ENCODE results near the gene C1QC.
"Not testable (repeated sequence)": the region's sequence is repeated elsewhere in the genome, so short reads cannot be mapped to it uniquely, and the experiment has no call there.

C1QC gene

DNA sequence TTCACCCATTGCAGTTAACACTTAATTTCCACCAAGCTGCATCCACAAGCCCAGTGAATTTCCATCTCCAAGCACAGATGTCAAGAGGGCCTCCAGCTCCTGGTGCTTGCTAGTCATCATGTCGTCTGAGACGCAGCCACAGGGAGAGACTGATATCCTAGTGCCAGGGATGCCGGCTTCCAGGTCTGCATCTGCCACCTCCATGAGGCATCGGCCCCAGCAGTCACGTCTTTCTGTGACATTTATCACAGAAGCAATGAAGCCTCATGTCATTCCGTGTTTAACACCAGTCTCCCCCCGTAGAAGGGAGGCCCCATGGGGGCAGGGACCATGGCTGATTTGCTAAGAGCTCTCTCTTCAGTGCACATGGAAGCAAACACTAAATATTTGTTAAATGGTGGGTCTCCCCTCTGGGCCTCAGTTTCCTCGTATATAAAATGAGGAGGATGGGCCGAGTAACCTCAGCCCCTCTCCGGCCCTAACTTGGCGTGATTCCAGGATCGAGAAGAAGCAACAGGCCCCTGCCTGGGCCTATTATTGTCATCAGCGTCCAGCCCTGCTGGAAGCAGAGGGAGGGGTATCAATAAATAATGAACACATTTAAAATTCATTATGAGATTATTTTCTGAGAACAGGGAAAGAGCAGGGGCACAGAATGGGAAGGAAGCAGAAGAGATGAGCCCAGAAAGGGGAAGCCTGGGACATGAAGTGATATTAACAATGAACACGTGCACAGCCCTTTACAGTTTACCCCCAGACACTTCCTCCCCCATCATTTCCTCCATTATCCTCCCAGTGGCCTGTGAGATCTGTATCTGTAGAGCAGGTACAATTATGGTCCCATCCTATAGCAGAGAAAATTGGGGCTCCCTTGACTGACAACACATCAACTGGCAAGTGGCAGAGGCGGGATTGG is 8.8 kb downstream of the C1QC start:
- DNase-seq, result no peak

DNA sequence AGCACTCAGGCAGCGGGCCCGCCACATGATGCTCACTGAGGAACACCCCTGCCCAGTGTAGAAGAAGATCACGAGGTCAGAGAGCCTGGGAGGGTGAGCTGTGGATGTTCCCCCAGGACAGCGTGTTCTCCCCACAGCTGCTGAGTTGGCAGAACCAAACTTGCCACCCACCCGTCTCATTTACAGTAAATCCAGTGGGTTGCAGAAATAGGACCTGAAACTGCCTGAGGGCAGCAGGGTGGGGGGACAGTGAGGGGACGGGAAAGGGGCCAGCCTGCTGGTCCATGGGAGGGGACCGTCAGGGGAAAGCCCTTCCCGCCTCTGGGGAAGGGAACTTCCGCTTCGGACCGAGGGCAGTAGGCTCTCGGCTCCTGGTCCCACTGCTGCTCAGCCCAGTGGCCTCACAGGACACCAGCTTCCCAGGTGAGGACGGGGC is 9.5 kb downstream of the C1QC start, which contains the start of gene C1QB:
TSS of gene C1QB (plus strand) at position 356 of the 436 bp plus-strand sequence. CDS start 6,227 bp downstream, outside the sequence.
- no peak for DNase-seq

DNA sequence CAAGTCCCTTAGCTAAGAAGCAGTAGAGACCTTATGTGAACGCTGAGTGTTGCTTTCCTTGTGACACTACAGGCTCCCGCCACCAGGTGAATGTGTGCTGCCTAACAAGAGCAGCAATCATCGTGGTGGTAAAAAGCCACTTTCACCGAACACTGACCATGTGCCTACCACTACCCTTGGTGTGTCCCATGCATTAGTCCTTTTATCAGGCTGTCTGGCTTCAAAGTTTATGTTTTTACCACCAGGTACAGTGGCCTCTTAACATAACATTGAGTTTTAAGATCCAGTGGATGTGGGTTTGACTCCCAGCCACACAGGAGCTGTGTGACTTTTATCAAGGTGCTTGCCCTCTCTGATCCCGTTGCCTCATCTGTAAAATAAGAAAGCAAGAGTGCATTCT is 11.3 kb downstream of the C1QC start:
- DNase-seq, result peak in 1 of 2 experiments; percentile 10

DNA sequence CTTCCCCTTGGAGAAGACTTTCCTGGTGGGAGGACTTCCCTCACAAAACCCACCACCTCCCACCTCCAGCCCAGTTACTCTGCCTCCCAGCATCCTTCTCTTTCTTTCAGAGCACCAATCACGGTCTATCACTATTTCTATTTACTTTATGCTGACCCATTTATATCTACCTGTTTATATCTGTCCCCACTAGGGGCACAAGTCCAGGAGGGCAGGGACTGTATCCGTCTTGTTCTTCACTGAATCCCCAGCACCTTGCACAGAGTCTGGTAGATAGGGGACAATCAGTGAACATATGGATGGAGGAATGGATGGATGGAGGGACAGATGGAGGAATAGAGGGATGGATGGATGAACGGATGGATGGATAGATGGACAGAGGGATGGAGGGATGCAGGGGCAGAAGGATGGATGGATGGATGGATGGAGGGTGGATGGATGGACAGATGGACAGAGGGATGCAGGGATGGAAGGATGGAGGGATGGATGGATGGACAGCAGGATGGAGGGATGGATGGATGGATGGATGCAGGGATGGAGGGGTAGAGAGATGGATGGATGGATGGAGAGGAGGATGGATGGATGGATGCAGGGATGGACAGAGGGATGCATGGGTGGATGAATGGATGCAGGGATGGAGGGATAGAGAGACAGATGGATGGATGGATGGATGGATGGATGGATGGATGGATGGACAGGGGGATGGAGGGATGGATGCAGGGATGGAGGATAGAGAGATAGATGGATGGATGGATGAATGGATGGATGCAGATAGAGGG is 15.1 kb downstream of the C1QC start:
- no peak for DNase-seq

DNA sequence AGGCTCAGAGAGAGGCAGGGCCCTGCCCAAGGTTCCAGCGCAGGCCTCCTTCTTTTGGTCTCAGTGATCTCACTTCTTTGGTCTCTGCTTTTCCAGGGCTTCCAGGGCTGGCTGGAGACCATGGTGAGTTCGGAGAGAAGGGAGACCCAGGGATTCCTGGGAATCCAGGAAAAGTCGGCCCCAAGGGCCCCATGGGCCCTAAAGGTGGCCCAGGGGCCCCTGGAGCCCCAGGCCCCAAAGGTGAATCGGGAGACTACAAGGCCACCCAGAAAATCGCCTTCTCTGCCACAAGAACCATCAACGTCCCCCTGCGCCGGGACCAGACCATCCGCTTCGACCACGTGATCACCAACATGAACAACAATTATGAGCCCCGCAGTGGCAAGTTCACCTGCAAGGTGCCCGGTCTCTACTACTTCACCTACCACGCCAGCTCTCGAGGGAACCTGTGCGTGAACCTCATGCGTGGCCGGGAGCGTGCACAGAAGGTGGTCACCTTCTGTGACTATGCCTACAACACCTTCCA is 17.3 kb downstream of the C1QC start:
- no peak for DNase-seq

DNA sequence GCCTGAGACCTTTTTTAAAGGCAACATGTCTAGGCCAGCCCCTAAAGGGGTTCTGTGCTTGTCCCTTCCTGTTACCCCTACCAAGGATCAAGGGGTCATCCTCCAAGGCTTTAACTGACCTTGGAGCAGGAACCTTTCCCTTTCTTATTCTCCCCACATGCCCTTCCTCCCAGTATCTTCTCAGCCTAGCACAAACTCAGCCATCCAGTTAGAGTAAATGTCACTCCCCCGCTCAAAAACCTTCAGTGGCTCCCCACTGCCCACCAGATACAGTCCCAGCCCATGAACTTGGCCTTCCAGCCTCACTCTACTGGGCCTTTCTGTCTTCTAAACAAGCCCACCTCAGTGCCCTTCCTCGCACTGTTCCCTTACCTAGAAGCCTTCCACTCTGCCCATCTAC is 18.4 kb downstream of the C1QC start:
- DNase-seq, result no peak

DNA sequence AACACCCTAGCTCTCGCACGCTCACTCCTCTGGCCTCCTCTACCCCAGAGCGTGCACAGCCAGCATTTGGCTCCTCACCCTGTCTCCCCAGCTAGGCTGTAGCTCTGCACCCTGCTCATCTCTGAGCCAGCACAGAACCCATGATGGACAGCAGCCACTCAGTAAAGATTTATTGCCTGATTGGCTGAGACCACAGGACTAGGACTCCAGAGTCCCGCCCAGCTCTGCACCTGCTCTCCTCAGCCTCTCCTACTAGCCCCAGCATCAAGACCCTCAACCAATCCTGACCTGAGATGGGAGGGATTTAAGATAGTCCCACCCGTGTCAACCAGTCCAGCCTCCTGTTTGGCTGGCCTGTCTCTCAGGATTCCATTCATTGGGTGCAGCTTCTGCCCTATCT is 18.9 kb downstream of the C1QC start:
- peak; percentile 57 to 70 for DNase-seq

DNA sequence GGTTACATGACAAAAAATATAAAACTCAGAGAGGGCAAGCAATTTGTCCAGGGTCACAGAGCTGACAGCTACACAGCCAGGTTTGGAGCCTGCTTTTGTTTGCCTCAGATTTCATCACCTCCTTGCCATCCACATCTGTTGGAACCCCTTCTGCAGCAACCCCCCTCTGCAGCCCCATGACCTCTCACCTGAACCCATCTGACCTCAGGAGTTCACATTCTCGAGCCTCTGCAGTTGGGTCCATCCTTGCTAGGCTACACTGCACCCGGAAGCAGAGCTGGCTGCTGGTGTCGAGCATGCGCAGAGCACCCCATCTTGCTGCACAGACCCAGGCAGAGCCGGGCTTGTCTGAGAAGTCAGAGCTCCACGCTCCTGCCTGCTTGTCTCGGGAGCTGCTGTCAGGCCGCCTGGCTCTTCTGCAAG is 19.6 kb downstream of the C1QC start:
- no peak for DNase-seq

DNA sequence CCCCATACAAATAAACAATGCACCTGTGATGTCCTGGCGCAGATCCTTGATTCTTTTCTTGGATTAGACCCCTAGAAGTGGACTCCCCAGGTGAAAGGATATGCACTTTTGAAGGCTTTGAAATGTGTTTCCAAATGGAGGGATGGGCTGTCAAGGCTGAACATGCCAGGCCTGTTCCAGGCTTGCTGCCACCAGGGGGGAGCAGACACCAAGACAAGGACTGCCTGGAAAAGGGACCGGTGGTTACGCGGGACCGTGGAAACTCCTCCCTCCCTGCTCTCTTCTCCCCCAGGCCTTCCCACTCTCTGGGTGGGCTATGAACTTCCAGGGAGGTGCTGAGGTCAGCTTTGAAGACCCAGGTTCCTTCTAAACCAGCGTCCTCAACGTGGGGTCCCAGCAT is 22.3 kb downstream of the C1QC start:
- peak; percentile 25 to 70 for DNase-seq

DNA sequence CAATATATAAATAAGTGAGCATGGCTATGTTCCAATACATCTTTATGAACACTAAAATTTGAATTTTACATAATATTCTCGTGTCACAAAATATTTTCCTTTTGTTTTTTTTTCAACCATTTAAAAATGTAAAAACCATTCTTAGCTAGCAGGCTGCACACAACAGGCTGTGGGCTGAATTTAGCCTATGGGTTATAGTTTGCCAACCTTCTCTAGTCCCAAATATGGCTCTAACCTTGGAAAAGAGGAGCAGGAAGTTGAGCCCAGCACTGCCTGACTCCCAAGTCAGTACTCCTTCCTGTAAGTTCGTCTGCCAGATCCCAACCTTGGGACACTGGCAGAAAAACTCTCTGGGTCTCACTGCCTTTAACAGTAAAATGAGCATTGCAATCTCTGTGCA is 23.0 kb downstream of the C1QC start:
- DNase-seq, result no peak

DNA sequence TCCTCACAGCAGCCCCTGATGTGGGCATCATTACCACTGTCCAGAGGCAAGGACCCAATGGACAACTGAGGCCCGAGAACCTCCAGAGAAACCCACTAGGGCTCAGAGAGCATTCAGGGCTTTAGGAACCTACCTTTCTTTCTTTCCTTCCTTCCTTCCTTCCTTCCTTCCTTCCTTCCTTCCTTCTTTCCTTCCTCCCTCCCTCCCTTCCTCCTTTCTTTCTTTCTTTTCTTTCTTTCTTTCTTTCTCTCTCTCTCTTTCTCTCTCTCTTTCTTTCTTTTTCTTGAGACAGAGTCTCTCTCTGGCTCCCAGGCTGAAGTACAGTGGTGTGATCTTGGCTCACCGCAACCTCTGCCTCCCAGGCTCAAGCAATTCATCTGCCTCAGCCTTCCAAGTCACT is 25.4 kb downstream of the C1QC start:
- not testable (repeated sequence) for DNase-seq

DNA sequence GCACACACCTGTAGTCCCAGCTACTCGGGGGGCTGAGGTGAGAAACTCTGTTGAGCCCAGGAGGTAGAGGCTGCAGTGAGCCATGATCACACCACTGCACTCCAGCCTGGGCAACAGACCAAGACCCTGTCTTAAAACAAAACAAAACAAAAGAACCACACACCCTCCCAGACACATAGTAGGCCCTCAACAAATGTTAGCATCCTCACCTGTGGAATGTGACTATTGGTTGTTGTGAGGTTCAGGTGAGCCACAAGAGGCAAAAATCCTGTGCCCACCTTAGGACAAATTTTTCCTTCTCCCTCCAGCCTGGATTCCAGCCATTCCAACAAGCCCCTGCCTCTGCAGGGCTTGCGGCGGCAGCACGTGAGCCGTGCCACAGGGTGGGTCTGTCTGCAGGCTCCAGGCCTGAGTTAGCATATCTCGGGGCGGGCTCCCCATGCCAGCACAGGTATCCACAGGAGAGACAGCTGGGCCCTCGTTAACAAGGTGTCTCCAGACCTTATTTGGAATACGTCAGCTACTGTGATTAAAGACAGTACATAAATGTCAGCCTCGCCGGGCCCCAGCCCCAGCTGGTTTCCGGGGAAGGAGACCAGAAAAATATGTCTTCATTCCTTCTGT is 27.0 kb downstream of the C1QC start:
- DNase-seq, result peak; percentile 19 to 42

DNA sequence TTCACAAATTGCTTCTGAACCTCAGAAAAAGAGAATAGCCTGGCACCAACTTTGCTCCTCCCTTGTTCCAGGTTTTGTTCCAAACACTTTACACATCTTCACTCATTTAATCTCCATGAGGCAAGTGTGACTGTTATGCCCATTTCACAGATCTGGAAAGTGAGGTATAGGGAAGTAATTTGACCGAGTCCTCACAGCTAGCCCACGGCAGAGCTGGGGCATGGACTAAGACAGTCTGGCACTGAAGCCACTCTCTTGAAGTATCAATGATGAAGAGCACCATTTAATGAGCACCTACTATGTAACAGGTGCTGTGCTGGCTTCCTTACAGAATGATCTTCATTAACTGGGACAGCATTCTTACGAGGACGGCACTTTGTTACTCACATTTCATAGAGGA is 28.6 kb downstream of the C1QC start:
- no peak for DNase-seq

DNA sequence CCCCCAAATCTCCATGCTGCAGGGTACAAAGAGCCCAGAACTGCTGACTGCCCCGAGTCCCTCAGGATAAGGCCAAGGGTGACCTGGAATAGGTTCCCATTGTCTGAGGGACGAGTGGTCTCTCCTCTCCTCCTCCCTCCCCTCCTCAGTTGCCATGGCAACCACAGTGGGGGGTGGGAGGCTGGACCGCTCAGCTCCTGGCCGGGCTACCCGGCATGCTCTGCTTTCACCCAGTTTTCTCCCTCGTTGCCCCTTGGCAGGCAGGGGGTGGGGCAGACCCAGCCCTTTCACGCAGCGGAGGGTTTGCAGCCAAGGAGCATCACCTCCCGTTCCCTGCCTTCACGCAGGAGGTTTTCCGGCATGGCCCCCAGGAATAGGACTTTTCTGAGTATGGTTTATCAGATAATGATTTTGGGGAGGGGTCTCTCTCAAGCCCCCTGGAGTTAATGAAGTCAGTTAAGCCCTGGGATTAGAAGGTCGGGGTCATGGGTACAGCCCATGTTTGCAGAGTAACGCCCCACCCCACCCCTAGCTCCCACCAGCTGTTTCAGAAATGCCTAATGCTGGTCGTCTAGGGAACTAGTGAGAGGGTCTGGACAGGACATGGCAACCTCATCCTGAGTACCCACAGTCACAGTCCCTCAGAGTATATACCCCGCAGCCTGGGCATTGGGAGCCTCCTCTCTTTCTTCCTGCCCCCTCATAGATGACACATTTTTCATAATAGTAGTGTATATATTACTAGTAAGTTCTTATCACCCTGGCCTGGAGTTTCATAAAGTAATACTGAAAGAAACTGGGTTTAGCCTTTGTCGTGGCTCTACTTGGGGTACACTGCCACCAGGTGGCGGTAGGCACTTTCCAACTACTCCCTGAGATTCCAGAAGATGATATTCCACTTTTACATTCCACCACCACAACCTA is 30.3 kb downstream of the C1QC start:
- DNase-seq, result peak; percentile 12 to 58

DNA sequence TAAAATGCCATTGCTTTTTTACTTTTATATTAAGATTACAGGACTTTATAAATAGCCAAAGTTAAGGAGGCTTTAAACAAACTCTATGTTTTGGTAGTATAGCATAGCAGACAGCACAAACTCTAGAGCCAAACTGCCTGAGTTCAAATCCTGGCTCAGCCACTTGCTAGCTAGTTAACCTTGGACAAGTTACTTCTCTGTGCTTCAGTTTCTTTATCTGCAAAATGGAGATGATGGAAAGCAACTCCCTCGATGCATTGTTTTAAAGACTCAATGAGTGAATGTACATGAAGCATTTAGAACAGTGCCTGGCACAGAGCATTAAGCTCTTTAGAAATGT is 30.9 kb downstream of the C1QC start:
- no peak for DNase-seq

DNA sequence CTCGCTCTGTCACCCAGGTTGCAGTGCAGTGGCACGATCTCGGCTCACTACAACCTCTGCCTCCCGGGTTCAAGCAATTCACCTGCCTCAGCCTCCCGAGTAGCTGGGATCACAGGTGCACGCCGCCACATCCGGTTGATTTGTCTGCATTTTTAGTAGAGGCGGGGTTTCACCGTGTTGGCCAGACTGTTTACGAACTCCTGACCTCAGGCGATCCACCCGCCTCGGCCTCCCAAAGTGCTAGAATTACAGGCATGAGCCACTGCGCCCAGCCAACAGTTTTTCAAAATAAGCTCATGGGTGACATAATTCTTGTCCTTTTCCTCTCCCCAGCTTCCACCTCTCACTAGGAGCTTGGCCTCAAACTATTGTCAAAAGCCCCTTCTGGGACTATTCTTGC is 32.7 kb downstream of the C1QC start:
- not testable (repeated sequence) for DNase-seq

DNA sequence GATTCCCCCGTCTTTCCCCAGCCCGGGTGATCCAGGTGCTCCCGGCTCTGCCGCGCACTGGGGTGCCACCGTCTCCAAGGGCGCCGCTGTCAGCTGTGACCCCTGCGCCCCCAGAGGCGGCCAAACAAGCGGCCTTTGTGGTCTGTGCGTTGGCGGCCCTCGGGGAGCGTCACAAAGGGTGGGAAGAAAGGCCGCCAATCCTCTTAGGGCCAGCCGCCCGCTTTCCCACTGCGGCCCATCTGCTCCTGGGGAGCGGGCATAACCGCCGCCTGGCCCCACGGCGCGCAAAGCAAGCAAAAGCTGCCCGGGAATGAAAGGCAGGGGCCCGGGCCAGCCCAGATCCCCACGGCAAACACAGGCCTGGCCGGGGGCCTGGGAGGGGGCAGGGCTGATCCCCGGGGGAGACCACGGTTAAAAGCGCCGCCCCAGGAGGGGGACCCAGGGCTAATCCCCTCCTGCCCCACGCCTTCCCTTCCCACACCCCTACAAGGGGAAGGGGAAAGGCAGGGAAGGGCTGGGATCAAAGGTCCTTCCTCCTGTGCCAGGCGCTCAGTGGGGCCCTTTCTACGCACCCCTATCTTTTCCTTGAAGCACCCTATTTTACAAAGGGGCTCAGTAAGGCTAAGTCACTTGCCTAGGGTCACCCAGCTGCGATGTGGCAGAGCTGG is 33.6 kb downstream of the C1QC start:
- DNase-seq, result no peak

DNA sequence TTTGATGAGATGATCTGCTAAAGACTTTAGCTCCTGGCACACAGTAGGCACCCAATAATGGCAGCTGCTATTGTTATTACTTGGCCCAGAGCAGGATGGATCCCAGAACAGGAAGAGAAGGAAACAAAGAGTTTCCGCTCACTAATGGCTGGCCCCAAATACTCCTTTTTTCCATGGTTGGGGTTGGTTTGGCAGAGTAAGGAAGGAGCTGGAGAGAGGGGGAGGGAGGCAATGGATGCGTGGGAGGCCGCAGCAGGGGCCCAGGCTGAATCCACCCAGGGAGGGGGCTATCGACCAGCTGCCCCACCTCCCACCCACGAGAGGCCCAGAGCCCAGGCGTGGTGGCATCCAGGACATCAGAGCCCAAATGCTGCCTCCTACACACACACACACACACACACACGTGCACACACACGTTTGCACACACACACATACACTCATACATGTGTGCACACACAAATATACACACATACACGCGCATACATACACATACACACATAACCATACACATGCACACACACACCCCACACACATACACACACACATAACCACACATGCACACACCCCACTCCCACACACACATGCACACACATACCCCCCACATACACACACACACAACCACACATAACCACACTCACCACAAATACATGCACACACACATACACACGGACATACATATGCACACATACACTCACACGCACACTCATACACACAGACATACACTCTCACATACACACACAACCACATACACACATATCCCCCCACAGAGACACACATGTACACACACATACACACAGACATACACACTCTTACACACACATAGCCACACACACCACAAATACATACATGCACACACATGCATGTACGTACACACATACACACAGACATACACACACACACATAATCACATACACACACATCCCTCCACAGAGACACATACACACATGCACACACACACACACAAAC is 34.8 kb downstream of the C1QC start:
- no peak for DNase-seq

DNA sequence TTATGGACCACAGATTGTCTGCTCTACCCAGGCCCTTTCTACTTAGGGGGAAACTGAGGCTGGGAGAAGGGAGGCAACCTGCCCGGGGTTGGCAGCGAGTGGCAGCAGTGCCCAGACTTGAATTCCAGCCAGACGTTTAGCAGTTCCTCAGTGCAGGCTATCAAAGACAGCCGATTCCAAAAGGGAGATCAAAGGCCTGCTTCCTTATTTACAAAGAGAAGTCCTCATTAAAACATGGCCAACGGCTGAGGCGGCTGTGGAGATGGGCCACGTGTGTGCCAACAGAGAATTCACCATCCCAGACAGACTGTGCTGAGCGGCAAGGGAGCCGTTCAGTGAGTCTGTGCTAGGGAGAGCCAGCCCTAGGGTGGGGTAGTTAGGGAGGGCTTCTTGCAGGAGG is 37.3 kb downstream of the C1QC start:
- DNase-seq, result peak in 1 of 2 experiments; percentile 29

DNA sequence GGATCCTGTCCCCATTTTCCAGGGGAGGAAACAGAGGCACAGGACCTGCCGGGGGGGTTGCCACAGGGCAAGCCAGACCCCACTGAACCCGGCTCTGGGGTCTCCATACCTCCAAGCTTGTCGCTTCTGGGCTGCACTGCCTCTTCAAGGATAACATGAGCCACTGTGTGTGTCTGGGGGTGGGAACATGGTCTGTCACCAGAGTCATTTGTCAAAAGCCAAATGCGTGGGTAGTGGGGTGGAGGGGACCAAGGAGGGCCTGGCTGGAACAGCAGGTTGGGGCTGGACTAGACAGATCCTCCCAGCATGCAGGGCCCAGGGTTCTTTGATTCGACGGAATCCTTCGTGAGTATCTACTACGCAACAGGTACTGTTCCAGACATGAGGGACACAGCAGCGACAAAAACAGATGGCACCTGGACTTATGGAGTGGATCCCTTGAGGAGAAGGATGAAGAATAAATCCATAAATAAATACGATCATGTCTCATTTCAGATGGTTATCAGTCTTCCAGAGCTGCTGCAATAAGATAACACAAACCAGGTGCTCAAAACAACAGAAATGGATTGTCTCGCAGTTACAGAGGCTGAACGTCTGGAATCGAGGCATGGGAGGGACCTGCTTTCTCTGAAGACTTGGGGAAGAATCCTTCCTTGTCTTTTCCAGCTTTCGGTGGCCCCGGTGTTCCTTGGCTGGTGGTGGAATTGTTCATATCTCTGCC is 38.3 kb downstream of the C1QC start:
- no peak for DNase-seq
